Gastrocnemius medialis (tissue), 4 donors: ENCODE results near the gene SIK2.

ENCODE experiments used
- CTCF ChIP-seq, 5 experiments: fragments of 450-650 bp in 3 of 5; fragments of 200-600 bp in 2 of 5; sonication (generic) in 2 of 5; IDR thresholded peaks in 4 of 5; conservative IDR thresholded peaks in 1 of 5; 1 replicate in 4 of 5; 2 replicates in 1 of 5; pipeline ENCODE4 v1.5.1; 2016 to 2019; ENCODE audit warnings: antibody characterized with exemption in 5 of 5, mild to moderate bottlenecking in 3 of 5, moderate library complexity in 3 of 5
- POLR2A ChIP-seq, 2 donors: fragments of 450-650 bp; IDR thresholded peaks; one replicate each; pipeline ENCODE4 v1.6.1; 2017; ENCODE audit warnings: antibody characterized with exemption in 2 of 2, mild to moderate bottlenecking in 2 of 2, moderate library complexity in 2 of 2

DNA sequence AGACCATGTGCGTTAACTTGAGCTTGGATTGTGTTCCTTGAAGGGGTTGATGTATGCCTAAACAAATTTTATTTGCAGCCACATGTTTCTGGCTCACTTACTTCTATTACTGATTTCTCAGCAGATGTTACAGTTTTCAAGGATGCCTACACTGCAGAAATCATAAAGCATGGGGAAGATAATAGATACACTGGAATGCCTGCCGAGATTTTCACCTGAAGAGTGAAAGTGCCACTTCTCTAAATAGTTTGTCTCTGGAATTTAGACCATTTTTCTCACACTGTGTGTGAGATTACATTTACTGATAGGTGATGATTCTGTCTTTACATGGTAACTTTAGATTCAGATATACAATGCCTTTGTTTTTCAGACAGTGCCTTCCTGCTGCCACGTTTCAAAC is 81.6 kb downstream of the SIK2 start:
- TF ChIP-seq CTCF (IDR thresholded peaks at IDR 0.05 in 4 of 5, conservative IDR thresholded peaks at IDR 0.05 in 1 of 5), result no peak
- TF ChIP-seq POLR2A (IDR thresholded peaks at IDR 0.05), result no peak
